IPS-NIHi11 (cell line): ENCODE data around the gene ATP6V0C.
A peak's percentile ranks its signal among the peaks of the same experiment; 100 is the strongest.

Source experiments
- DNase-seq: peaks from one replicate; pipeline ENCODE4 v3.0.0; 2012; ENCODE audit warnings: mixed read lengths, low spot score

ATP6V0C gene

GRCh38 chr16:2511128-2511800 is 2.5 kb upstream of the ATP6V0C start:
- DNase-seq, result no peak

DNA sequence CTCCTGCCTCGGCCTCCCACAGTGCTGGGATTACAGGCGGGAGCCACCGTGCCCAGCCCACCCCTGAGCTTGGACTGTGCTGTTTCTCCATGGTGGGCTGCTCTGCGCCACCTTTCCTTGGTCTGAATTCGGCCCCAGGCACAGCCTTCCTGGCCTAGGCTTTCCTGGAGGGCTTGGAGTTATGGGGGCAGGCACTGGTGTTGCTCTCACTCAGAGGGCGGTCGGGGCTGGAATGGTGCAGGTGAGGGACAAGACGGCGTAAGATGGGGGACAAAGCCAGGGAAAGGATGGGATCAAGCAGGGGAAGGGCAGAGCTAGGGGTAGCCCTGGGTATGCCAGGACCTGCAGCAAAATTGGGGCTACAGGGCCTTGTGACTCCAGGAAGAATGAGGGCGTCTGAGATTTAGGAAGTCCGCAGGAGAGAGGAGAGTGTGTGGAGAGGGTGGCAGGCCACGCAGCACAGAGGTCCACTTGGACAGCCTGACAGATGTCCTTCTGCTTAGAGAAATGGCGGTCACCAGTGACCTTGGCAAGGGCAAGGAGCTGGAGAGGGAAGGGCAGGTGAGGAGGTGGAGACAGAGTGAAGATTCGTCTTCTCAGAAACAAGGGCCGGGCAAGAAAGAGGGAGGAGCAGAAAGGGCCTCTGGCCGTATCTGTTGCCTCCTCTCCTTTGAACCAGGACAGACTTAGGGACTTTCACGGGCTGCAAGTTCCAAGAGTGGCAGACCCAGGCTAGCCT is 1.6 kb upstream of the ATP6V0C start:
- DNase-seq, result no peak

DNA sequence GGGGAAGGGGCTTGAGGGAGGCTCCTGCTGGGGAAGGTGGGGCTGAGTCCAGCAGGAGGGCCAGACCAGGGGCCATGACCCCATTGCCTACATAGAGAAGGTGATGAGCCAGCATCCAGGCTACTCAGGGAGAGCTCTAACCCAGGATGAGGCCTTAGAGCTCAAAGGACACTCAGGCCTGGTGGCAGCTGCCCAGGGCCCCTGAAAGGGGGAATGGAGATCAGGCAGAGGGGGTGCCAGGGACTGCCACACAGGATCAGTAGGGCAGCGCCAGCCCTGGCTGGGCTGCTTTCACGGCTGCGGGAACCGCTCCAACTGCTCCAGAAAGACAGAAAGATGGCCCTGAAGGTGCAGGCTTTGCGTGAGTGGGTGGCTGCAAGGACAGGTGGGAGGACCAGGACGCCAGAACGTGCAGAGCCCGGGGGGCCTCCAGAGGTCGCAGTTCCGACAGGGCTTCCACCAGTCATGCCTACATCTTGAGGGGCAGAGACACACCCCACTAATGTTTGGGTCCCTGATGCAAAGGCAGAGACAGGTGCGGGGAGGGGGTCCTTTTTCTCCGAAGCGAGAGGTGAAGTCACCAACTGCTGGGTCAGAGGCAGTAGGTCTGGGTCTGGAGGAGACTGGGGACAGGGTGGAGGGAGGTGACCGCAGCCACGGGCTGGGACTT is 882 bp upstream of the ATP6V0C start:
- DNase-seq, result peak; percentile 63

DNA sequence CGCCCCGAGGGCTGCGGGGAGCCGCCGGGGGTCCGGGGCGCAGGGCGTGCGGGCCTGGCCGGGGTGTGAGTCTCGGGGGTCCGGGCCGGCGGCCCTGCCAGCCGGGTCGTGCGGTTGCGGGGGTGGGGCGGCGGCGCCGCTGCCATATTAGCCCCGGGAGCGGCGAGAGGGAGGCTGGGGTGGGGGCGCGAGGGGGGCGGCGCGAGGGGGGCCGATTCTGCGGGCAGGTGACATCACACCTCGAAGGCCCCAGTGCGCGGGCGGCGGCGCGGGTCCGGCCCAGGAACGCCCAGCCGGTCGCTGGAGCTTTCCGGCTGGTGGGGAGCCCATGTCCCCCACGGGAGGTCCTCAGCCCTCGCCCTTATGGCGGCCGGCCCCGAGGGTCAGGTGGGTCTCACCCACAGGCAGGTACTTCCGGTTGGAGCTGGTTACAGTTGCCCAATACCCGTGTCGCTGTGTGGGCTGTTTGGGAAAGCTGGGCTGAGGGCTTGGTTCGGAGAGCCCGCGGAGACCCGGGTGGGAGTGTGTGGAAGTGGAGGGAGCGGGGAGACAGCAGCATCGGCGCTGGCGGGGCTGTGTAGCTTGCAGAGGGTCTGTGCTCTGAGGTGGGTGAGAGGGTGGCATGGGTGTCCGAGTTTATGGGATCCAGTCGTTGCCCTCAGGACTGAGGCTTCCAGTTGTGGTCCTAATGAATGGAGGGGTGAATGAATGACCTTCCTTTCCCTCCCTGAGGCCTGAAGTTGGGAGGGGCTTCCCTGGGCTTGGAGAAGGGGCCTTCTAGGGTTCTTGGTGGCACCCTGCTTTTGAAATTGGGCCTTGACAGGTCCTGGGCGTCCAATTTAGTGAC is 804 bp downstream of the ATP6V0C start:
- DNase-seq, result peak; percentile 30

DNA sequence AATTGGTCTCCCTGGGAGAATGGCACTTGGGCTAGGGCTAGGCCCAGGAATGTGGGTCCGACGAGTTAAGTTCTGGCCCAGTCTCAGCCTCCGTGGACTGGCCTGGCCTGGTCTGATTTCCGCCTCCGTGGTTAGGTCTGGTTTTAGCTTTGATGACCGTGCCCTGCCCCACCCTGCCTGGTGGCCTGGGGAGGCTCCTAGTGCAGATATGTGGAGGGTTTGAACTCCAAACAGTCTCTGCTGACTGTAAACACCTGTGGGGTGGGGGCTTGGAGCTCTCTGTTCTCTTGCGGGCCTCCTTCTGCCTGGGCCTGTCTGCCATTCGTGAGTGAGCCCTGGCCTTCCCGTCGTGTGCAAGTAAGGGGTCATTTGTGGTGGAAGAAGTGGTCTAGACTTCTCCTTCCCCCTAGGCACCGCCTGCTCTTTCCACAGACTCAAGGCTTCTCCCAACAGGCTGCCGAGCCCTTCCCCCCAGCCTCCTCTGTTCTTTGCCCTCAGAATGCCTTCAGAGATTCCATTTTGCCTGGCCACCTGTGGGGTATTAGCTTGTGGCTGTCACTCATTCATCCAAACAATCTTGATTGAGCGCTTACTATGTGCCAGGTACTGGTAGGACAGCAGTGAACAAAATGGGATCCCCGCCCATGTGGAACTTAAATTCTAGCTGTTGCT is 1.6 kb downstream of the ATP6V0C start:
- no peak for DNase-seq

DNA sequence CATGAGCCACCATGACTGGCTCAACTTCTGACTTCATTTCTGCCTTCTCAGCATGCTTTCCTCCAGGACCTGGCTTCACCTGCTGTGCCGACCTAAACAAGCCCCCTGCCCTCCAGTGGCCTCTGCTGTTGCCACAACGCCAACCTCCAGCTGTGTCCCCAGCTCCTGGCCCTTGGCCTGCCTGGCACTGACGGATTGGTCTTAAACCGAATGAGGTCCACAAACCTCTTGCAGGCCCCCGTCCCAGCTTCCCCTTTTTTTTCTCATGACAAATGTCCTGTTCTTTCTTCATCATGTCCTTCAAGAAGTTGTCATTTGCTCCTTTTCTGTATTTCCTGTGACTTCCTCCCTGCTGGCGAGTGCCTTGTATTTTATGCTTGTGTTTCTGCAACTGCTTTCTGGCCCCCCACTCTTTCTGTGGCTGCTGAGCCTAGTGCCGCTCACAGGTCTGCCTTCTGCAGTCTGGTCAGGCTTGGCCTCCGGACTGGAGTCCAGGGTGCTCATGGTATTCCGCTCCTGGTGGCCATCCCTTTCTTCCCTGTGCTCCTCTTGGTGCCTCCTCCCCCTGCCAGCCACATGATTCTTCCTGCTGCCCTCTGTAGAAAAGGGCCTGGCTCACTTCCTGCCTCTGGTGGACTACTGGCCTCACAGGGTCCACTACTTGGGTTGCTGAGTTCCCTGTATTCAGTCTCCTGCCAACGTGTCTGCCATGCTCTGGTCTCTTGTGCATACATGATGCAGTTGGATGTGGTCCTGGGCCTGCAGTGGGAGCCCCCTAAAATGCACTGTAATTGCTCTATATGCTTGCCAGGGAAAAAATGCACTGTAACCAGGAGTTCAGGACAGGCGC is 2.9 kb downstream of the ATP6V0C start:
- no peak for DNase-seq

GRCh38 chr16:2517954-2518605 is 4.3 kb downstream of the ATP6V0C start:
- DNase-seq, result no peak

DNA sequence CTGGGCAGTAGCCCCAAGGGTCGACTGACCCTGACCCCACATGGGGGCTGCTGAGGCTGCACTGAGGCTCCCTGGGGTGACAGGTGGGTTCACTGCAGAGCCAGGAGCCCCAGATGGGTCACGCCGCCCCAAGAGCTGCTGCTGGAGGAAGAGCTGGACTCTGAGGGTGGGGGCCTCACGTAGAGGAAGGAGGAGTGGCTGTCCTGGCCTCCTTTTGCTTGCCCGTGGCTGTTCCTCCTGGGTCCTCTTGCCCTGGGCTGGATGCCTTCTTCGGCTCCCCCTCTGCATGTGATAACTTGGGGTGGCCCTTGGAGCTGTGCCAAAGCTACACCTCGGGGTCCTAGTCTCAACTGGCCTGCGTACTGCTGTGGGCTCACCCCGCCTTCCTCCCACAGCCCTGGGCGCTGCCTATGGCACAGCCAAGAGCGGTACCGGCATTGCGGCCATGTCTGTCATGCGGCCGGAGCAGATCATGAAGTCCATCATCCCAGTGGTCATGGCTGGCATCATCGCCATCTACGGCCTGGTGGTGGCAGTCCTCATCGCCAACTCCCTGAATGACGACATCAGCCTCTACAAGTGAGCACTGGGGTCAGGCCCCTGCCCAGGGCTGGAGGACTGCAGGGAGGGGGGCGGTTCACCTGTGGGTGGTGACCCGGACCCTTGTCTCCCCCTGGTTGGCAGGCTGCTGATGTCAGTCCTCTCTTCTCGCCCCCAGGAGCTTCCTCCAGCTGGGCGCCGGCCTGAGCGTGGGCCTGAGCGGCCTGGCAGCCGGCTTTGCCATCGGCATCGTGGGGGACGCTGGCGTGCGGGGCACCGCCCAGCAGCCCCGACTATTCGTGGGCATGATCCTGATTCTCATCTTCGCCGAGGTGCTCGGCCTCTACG is 5.3 kb downstream of the ATP6V0C start:
- no peak for DNase-seq

DNA sequence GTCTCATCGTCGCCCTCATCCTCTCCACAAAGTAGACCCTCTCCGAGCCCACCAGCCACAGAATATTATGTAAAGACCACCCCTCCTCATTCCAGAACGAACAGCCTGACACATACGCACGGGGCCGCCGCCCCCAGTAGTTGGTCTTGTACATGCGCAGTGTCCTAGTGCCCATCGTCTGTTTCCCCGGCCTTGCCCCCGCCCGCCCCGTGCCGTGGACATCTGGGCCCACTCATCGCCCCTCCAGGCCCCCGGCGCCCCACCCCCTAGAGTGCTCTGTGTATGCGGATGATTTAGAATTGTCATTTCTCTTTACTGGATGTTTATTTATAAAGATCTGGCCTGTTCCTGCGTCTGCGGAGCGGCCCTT is 5.9 kb downstream of the ATP6V0C start:
- DNase-seq, result no peak

GRCh38 chr16:2520097-2520783 is 6.5 kb downstream of the ATP6V0C start, which contains the start of gene AMDHD2:
Gene AMDHD2, plus strand, starts transcription at chr16:2520371. Its CDS starts 88 bp downstream, at chr16:2520459.
- peak; percentile 98 for DNase-seq

DNA sequence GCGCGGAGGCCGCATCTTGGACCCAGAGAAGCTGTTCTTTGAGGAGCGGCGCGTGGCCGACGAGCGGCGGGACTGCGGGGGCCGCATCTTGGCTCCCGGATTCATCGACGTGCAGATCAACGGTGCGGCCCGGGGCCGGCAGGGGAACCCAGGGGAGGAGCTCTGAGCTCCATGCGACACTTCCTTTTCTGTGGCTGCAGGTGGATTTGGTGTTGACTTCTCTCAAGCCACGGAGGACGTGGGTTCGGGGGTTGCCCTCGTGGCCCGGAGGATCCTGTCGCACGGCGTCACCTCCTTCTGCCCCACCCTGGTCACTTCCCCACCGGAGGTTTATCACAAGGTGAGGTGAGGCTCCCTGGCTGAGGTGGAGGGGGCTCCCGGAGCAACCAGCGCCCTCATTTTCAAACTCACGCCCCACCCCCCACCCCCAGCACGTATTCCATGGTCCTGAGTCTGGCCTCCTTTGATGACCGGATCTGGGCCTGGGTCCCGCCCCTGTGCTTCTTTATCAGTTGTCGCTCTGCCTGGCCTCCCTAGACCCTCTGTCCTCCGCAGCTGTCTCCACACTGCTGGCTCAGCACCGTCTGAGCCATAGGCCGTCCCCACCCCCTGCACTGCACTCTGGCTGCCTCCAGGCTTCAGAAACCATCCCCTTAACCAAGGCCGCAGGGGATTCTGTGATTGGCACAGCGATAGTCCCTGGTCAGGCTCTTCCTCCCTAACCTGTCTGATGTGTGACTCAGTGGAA is 7.2 kb downstream of the ATP6V0C start:
- peak; percentile 63 for DNase-seq

GRCh38 chr16:2523801-2524231 is 10.1 kb downstream of the ATP6V0C start:
- no peak for DNase-seq

- DNase-seq, result no peak
These were observed 10.7 kb downstream of the ATP6V0C start for GRCh38 chr16:2524339-2524938.

GRCh38 chr16:2526135-2526534 is 12.4 kb downstream of the ATP6V0C start:
- no peak for DNase-seq

GRCh38 chr16:2527071-2527783 is 13.5 kb downstream of the ATP6V0C start:
- DNase-seq, result no peak

GRCh38 chr16:2527784-2528100 is 14.0 kb downstream of the ATP6V0C start:
- DNase-seq, result no peak
